Measurements from ENCODE around the gene UMAD1. TPM values are rescaled to one million over a fixed set of nuclear protein-coding genes. Genes with fewer than 3 reads are reported as not detected.

Gene UMAD1
- total and polyA plus RNA-seq, 4 donors, result 7.7 to 19.2 (median 12.2) TPM

DNA sequence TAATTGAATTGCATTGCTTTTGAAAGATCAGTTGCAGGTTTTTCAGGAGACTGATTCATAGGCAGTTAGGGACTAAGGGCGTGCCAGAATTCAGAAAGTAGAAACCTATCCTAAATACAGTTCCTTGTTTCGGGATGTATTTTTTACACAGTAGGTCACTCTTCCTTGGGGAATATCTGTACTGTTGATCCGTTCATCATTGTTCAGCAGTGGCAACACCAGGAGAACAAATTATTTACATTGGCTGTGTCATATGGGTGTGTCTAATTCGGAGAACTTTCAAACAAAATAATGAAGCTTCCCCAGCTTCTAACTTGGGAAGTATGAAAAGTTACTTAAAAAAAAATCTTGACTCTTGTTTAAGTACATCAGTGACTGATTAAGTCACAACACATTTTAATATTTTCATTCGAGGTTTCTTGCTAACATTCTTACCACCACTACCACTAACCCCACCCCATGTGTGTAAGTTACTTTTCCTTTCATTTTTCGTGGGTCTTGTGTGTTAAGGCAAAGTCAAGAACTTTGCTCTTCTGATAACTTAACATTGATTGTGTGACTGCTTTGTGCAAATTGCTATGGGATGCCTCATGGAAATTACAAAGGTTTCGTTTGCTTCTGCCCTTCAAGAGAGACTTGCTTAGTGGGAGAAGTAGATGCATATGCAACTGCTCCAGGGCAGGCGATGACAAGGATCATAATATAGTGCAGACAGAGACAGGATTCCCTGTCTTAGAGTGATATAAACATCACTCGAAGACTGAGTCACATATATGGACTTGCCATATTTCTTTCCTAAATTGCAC lies 121.6 kb downstream of the UMAD1 start:
- peak overlapping the region; percentile 64 to 70 for H3K27ac ChIP-seq (ENCODE audit: low read depth in 1 of 2, low read length in 1 of 2)
- peak overlapping the region; percentile 16 for H3K9ac ChIP-seq (ENCODE audit: insufficient read depth in 1 of 2, low read length in 2 of 2)
- 9 to 10% methylated on average over 9 of the region's 9 CpGs for WGBS, 2 donors
- no peaks in the 10 kb centered on the region for H3K9me3 ChIP-seq (ENCODE audit: control insufficient read depth in 4 of 4, insufficient read depth in 3 of 4, low read length in 3 of 4)
- ATAC-seq (ENCODE audit: insufficient read depth, low FRiP score), result peak; percentile 48
- no peaks in the 10 kb centered on the region for H3K36me3 ChIP-seq (ENCODE audit: control insufficient read depth in 4 of 4, insufficient read depth in 4 of 4, low read length in 4 of 4)
- H3K4me3 ChIP-seq, result no peak overlapping the region
- DNase-seq, result peak in 1 of 3 donors; percentile 26
- H3K4me1 ChIP-seq (ENCODE audit: control insufficient read depth in 5 of 5, insufficient read depth in 5 of 5, low read length in 5 of 5), result no peaks in the 10 kb centered on the region
- H3K27me3 ChIP-seq (ENCODE audit: control insufficient read depth in 3 of 3, insufficient read depth in 3 of 3, low read length in 2 of 3), result no peaks in the 10 kb centered on the region
- TF ChIP-seq, protein P1, sequence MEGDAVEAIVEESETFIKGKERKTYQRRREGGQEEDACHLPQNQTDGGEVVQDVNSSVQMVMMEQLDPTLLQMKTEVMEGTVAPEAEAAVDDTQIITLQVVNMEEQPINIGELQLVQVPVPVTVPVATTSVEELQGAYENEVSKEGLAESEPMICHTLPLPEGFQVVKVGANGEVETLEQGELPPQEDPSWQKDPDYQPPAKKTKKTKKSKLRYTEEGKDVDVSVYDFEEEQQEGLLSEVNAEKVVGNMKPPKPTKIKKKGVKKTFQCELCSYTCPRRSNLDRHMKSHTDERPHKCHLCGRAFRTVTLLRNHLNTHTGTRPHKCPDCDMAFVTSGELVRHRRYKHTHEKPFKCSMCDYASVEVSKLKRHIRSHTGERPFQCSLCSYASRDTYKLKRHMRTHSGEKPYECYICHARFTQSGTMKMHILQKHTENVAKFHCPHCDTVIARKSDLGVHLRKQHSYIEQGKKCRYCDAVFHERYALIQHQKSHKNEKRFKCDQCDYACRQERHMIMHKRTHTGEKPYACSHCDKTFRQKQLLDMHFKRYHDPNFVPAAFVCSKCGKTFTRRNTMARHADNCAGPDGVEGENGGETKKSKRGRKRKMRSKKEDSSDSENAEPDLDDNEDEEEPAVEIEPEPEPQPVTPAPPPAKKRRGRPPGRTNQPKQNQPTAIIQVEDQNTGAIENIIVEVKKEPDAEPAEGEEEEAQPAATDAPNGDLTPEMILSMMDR (IDR thresholded peaks at IDR 0.05; ENCODE audit: control extremely low read depth, extremely low read depth), result no peak

DNA sequence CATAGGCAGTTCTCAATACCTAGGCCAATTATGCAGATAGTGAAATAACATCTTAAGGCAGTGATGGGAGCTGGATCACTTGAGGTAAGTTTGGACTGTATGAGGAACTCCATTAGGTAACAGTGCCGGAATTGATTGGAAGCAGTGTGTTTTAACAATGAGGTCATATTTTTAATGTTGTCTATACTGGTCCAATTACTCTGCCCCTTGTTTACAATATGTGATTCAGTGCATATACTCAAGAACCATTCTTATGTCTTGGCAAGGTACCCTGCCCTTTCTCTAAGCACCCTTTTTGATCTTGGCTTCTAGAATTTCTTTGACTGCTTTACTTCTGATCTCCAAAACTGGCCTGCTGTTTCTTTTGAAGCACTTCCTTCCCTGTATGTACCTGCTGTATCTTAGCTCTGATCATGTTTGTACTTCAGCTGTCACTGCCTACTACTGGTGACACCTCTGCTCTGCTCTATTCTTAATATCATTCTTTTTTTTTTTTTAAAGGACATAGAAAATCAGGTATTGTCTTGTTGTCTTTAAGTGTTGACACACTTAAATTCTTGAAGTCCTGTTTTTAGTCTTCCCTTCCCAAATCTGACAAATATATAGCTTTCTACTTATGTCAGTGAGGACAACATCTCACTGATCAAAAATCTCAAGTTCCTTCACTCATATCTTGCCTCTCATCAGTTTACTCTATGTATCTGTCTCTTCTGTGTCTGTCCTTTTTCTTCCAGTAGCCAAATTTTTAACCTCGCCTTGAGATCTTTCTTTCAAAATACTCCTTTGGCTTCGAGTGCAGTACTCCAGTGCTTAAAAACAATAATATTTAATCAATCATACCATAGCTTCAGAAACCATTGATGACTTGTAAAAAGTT lies 124.2 kb downstream of the UMAD1 start:
- no peak overlapping the region for H3K27ac ChIP-seq (ENCODE audit: low read depth in 1 of 2, low read length in 1 of 2)
- 73 to 84% methylated on average over 3 of the region's 3 CpGs for WGBS, 2 donors
- ATAC-seq (ENCODE audit: insufficient read depth, low FRiP score), result peak; percentile 19

DNA sequence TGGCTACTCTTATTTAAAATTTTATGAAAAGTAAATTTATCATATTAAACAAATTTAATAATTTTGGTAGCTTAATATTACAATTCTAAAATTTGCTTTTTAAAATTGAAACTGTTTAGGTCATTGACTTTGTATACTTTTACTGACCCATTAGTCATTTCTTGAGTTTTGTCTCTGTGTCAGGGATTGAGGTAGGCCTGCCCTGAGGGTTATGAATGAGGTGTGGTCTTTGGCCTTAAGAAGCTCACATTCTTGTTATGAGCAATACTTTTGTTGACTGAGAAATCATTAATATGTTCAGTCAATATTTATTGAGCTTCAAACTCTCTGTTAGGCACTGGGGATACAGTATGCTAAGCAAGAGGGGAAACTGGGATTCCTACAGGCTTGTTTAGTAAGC lies 124.9 kb downstream of the UMAD1 start:
- H3K9ac ChIP-seq (ENCODE audit: insufficient read depth in 1 of 2, low read length in 2 of 2), result no peak overlapping the region
- no peak overlapping the region for H3K27ac ChIP-seq (ENCODE audit: low read depth in 1 of 2, low read length in 1 of 2)
- no peaks in the 10 kb centered on the region for H3K9me3 ChIP-seq (ENCODE audit: control insufficient read depth in 4 of 4, insufficient read depth in 3 of 4, low read length in 3 of 4)
- TF ChIP-seq, protein P1 (IDR thresholded peaks at IDR 0.05; ENCODE audit: control extremely low read depth, extremely low read depth), result no peak
- ATAC-seq (ENCODE audit: insufficient read depth, low FRiP score), result no peak
- peaks cover 0 to 7% (median 1%) of the 10 kb centered on the region in 5 donors for H3K4me1 ChIP-seq (ENCODE audit: control insufficient read depth in 5 of 5, insufficient read depth in 5 of 5, low read length in 5 of 5)
- DNase-seq, result no peak
- no peaks in the 10 kb centered on the region for H3K36me3 ChIP-seq (ENCODE audit: control insufficient read depth in 4 of 4, insufficient read depth in 4 of 4, low read length in 4 of 4)
- no peak overlapping the region for H3K4me3 ChIP-seq
- H3K27me3 ChIP-seq (ENCODE audit: control insufficient read depth in 3 of 3, insufficient read depth in 3 of 3, low read length in 2 of 3), result no peaks in the 10 kb centered on the region

More for the DNA sequence above, 124.2 kb downstream of the UMAD1 start:
- TF ChIP-seq, protein P1 (IDR thresholded peaks at IDR 0.05; ENCODE audit: control extremely low read depth, extremely low read depth), result no peak
- Histone ChIP-seq H3K36me3 (ENCODE audit: control insufficient read depth in 4 of 4, insufficient read depth in 4 of 4, low read length in 4 of 4) (no peaks in the 10 kb centered on the region), H3K4me1 (ENCODE audit: control insufficient read depth in 5 of 5, insufficient read depth in 5 of 5, low read length in 5 of 5) (peaks cover 0 to 7% (median 0%) of the 10 kb centered on the region in 5 donors), H3K4me3 (no peak overlapping the region), H3K9me3 (ENCODE audit: control insufficient read depth in 4 of 4, insufficient read depth in 3 of 4, low read length in 3 of 4) (no peaks in the 10 kb centered on the region), H3K27me3 (ENCODE audit: control insufficient read depth in 3 of 3, insufficient read depth in 3 of 3, low read length in 2 of 3) (no peaks in the 10 kb centered on the region), H3K9ac (ENCODE audit: insufficient read depth in 1 of 2, low read length in 2 of 2) (no peak overlapping the region)
- DNase-seq, result no peak
